ENCODE data around the gene GSTM5. TPM values are rescaled to one million over a fixed set of nuclear protein-coding genes. Genes with fewer than 3 reads are reported as not detected.

Gene GSTM5
- total and polyA plus RNA-seq, 2 of the 4 experiments (the other 2 are of a cell fraction): 0.36 to 1.2 TPM

GRCh38 chr1:109750920-109751319 is 38.9 kb downstream of the GSTM5 start:
- dilution Hi-C loops (cut with HindIII; ENCODE audit: low sequenced_read_pairs, unreplicated experiment): no loop called here

More at GRCh38 chr1:109750920-109751319, 38.9 kb downstream of the GSTM5 start:
- no peak for DNase-seq
- no CpG with 5 or more reads among the region's 6 CpGs for WGBS, 2 experiments (ENCODE audit: extremely low coverage in 2 of 2, insufficient read length in 1 of 2)
- in situ Hi-C loops (cut with MboI; ENCODE audit: low sequenced_read_pairs) (no loop called here), intact Hi-C loops (cut with micrococcal nuclease) (no loop called here)
- H2AK5ac ChIP-seq (ENCODE audit: low read depth, low read length): no peak overlapping the region
- no peaks in the 10 kb centered on the region for H4K20me1 ChIP-seq (ENCODE audit: insufficient read depth, low read length)
- no peak overlapping the region for H4K8ac ChIP-seq (ENCODE audit: low read depth in 2 of 2, low read length in 2 of 2)
- no peak overlapping the region for H3K23ac ChIP-seq (ENCODE audit: low read depth, low read length)
- H3K4me1 ChIP-seq (ENCODE audit: control insufficient read depth, insufficient read depth, low read length): no peaks in the 10 kb centered on the region
- no peaks in the 10 kb centered on the region for H3K9me1 ChIP-seq (ENCODE audit: insufficient read depth, low read length)
- no peak overlapping the region for H4K91ac ChIP-seq (ENCODE audit: insufficient read depth, low read depth, low read length)
- TF ChIP-seq NFE2L2 (IDR thresholded peaks at IDR 0.05; ENCODE audit: low read depth, low read length) (no peak), CHD1 (IDR thresholded peaks at IDR 0.05; ENCODE audit: low read depth, low read length) (no peak), MAFK (IDR thresholded peaks at IDR 0.05; ENCODE audit: low read depth, low read length) (no peak), POLR2A (IDR thresholded peaks at IDR 0.05; ENCODE audit: low read depth, low read length) (no peak), MXI1 (IDR thresholded peaks at IDR 0.05; ENCODE audit: borderline replicate concordance, low read depth, low read length) (no peak), RAD21 (IDR thresholded peaks at IDR 0.05; ENCODE audit: low read length) (no peak), RFX5 (IDR thresholded peaks at IDR 0.05; ENCODE audit: low read depth, low read length) (no peak), FOS (IDR thresholded peaks at IDR 0.05; ENCODE audit: low read depth, low read length) (no peak)
- TF ChIP-seq, protein P1, sequence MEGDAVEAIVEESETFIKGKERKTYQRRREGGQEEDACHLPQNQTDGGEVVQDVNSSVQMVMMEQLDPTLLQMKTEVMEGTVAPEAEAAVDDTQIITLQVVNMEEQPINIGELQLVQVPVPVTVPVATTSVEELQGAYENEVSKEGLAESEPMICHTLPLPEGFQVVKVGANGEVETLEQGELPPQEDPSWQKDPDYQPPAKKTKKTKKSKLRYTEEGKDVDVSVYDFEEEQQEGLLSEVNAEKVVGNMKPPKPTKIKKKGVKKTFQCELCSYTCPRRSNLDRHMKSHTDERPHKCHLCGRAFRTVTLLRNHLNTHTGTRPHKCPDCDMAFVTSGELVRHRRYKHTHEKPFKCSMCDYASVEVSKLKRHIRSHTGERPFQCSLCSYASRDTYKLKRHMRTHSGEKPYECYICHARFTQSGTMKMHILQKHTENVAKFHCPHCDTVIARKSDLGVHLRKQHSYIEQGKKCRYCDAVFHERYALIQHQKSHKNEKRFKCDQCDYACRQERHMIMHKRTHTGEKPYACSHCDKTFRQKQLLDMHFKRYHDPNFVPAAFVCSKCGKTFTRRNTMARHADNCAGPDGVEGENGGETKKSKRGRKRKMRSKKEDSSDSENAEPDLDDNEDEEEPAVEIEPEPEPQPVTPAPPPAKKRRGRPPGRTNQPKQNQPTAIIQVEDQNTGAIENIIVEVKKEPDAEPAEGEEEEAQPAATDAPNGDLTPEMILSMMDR (conservative IDR thresholded peaks at IDR 0.05; ENCODE audit: low read depth, low read length): no peak
- H3K4me3 ChIP-seq (ENCODE audit: insufficient read depth, low read depth, low read length): no peak overlapping the region
- no peak overlapping the region for H3K56ac ChIP-seq (ENCODE audit: extremely low read depth, insufficient read depth, low read length)
- H2BK5ac ChIP-seq (ENCODE audit: low read depth, low read length, poor library complexity, severe bottlenecking): no peak overlapping the region
- H3K14ac ChIP-seq (replicated peaks; ENCODE audit: low read depth, low read length): no peak overlapping the region
- no peak overlapping the region for H3K4me2 ChIP-seq (ENCODE audit: low read depth, low read length)
- no peaks in the 10 kb centered on the region for H3K79me1 ChIP-seq (ENCODE audit: low read depth in 1 of 2, low read length in 2 of 2)
- H3K4ac ChIP-seq (ENCODE audit: low read depth, low read length): no peak overlapping the region
- H3K27me3 ChIP-seq (ENCODE audit: control insufficient read depth, insufficient read depth, low read length): peaks cover 35% of the 10 kb centered on the region
- ChIA-PET POLR2A (ENCODE audit: unreplicated experiment) (no interaction called here), CTCF (no interaction called here)
- no peak overlapping the region for H2AK9ac ChIP-seq (replicated peaks; ENCODE audit: low read depth, low read length, poor library complexity)
- H3K27ac ChIP-seq (ENCODE audit: insufficient read depth, low read length): no peak overlapping the region
- H2BK15ac ChIP-seq (ENCODE audit: low read depth, low read length): no peak overlapping the region
- H3K9me3 ChIP-seq (ENCODE audit: control insufficient read depth, insufficient read depth, low read length): peaks cover 5% of the 10 kb centered on the region
- no peak overlapping the region for H2AFZ ChIP-seq (replicated peaks; ENCODE audit: low read length, poor library complexity)
- no peak overlapping the region for H3K18ac ChIP-seq (ENCODE audit: low read depth, low read length)
- H2BK20ac ChIP-seq (ENCODE audit: low read depth, low read length): no peak overlapping the region
- H4K5ac ChIP-seq (ENCODE audit: low read depth, low read length): no peak overlapping the region
- H3K9ac ChIP-seq (ENCODE audit: low read depth, low read length): no peak overlapping the region
- no peak overlapping the region for H2BK120ac ChIP-seq (ENCODE audit: low read depth, low read length)
- no peak for ATAC-seq (ENCODE audit: low read depth)
- BruUV-seq (replicated peaks): no TSS peak
- no peaks in the 10 kb centered on the region for H3K36me3 ChIP-seq (ENCODE audit: control insufficient read depth, insufficient read depth, low read length)
